Measurements from ENCODE around the gene SEPTIN8.

SEPTIN8 gene

GRCh38 chr5:132781029-132781428, 4.0 kb upstream of the SEPTIN8 start:
- TF ChIP-seq, protein P1, sequence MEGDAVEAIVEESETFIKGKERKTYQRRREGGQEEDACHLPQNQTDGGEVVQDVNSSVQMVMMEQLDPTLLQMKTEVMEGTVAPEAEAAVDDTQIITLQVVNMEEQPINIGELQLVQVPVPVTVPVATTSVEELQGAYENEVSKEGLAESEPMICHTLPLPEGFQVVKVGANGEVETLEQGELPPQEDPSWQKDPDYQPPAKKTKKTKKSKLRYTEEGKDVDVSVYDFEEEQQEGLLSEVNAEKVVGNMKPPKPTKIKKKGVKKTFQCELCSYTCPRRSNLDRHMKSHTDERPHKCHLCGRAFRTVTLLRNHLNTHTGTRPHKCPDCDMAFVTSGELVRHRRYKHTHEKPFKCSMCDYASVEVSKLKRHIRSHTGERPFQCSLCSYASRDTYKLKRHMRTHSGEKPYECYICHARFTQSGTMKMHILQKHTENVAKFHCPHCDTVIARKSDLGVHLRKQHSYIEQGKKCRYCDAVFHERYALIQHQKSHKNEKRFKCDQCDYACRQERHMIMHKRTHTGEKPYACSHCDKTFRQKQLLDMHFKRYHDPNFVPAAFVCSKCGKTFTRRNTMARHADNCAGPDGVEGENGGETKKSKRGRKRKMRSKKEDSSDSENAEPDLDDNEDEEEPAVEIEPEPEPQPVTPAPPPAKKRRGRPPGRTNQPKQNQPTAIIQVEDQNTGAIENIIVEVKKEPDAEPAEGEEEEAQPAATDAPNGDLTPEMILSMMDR (IDR thresholded peaks at IDR 0.05; ENCODE audit: insufficient read depth, low read depth, low read length, missing control alignments): no peak
- DNase-seq (ENCODE audit: low read depth): no peak
- H3K4me3 ChIP-seq (ENCODE audit: low read depth, low read length): no peak overlapping the region

GRCh38 chr5:132780577-132780976, 3.5 kb upstream of the SEPTIN8 start:
- H3K4me3 ChIP-seq (ENCODE audit: low read depth, low read length): no peak overlapping the region
- TF ChIP-seq, protein P1 (IDR thresholded peaks at IDR 0.05; ENCODE audit: insufficient read depth, low read depth, low read length, missing control alignments): no peak

DNA sequence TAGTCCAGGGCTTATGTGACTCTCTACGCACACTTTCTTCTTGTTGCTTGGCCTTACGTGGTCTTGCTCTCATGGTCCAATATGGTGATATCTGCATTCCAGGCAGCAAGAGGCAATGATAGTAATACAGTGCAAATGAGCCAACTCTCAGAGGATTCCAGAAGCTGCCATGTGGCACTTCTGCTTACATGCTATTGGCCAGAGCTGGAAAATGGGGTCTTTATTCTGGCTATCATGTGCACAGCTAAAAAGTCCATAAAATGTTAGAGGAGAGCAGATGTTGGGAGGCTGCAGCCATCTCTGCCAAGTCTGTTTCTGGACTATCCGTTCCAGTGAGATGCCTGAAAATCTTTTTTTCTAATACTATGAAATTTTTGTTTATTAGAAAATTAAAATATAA, 2.9 kb upstream of the SEPTIN8 start:
- no peak overlapping the region for H3K4me3 ChIP-seq (ENCODE audit: low read depth, low read length)
- TF ChIP-seq, protein P1 (IDR thresholded peaks at IDR 0.05; ENCODE audit: insufficient read depth, low read depth, low read length, missing control alignments): no peak
- DNase-seq (ENCODE audit: low read depth): no peak

More at GRCh38 chr5:132780577-132780976, 3.5 kb upstream of the SEPTIN8 start:
- DNase-seq (ENCODE audit: low read depth): no peak

DNA sequence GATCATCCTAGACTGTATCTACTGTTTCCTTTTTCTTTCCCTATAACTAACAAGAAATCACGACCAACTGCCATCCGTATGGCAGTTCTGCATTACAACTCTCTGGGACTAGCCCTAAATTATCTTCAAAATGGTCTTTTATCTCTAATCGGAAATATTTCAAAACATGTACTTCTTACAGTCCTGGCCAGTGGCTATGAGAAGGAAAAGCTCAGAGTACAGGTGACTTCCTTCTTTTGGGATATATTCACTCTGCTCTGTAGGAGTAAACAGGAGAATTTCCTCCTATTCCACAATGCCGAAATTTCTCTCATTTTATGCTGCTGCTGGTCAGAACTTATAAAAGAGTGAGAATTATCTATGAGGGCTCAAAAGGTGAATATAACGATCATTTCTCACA, 1.8 kb upstream of the SEPTIN8 start:
- no peak for DNase-seq (ENCODE audit: low read depth)

GRCh38 chr5:132778129-132778528, 1.1 kb upstream of the SEPTIN8 start:
- TF ChIP-seq, protein P1 (IDR thresholded peaks at IDR 0.05; ENCODE audit: insufficient read depth, low read depth, low read length, missing control alignments): no peak
- DNase-seq (ENCODE audit: low read depth): no peak
- H3K4me3 ChIP-seq (ENCODE audit: low read depth, low read length): peak overlapping the region; percentile 60

More for the DNA sequence above, 1.8 kb upstream of the SEPTIN8 start:
- H3K4me3 ChIP-seq (ENCODE audit: low read depth, low read length): no peak overlapping the region
- TF ChIP-seq, protein P1 (IDR thresholded peaks at IDR 0.05; ENCODE audit: insufficient read depth, low read depth, low read length, missing control alignments): no peak

GRCh38 chr5:132776938-132777208, 166 bp downstream of the SEPTIN8 start:
- TF ChIP-seq, protein P1 (IDR thresholded peaks at IDR 0.05; ENCODE audit: insufficient read depth, low read depth, low read length, missing control alignments): no peak
- peak overlapping the region; percentile 60 for H3K4me3 ChIP-seq (ENCODE audit: low read depth, low read length)
- no peak for DNase-seq (ENCODE audit: low read depth)

GRCh38 chr5:132776131-132776937, 705 bp downstream of the SEPTIN8 start:
- peak overlapping the region; percentile 60 for H3K4me3 ChIP-seq (ENCODE audit: low read depth, low read length)
- TF ChIP-seq, protein P1 (IDR thresholded peaks at IDR 0.05; ENCODE audit: insufficient read depth, low read depth, low read length, missing control alignments): no peak
- DNase-seq (ENCODE audit: low read depth): no peak
